Natural killer cell (primary cell): Measurements from ENCODE around the gene WDR37. TPM values are rescaled to one million over a fixed set of nuclear protein-coding genes. Genes with fewer than 3 reads are reported as not detected.

Experiments
- ATAC-seq, 3 donors: fragments of 150-1000 bp in 2 of 3; fragments of 200-7000 bp in 1 of 3; cut with Tn5 transposase; 1 replicate in 1 of 3; 2 replicates in 2 of 3; pipeline ENCODE4 v1.10.0; 2021; ENCODE audit warnings: mild to moderate bottlenecking in 2 of 3, moderate library complexity in 2 of 3
- DNase-seq, 2 donors: peaks; one replicate each; pipeline versions ENCODE4 v3.0.0 to v3.0.0-alpha.2; 2013 to 2021; ENCODE audit warnings: mixed read lengths in 1 of 2
- H3K27ac ChIP-seq: one replicate; pipeline ENCODE4 v1.5.1; 2013; ENCODE audit warnings: mild to moderate bottlenecking, low read length
- H3K27me3 ChIP-seq: one replicate; pipeline ENCODE4 v1.6.1; 2013; ENCODE audit warnings: low read length; ENCODE audit not compliant: control insufficient read depth, insufficient read depth
- H3K36me3 ChIP-seq: one replicate; pipeline ENCODE4 v1.6.1; 2013; ENCODE audit warnings: low read length; ENCODE audit not compliant: control insufficient read depth, insufficient read depth
- H3K4me1 ChIP-seq: one replicate; pipeline ENCODE4 v1.6.1; 2013; ENCODE audit warnings: low read length; ENCODE audit not compliant: control insufficient read depth, insufficient read depth
- H3K4me3 ChIP-seq: one replicate; pipeline ENCODE4 v1.5.1; 2013; ENCODE audit warnings: low read length
- H3K9me3 ChIP-seq: one replicate; pipeline ENCODE4 v1.6.1; 2013; ENCODE audit warnings: low read length; ENCODE audit not compliant: control insufficient read depth, insufficient read depth
- H3K27ac Mint-ChIP-seq, 2 donors: one replicate each; pipeline ENCODE4 v1.8.0; 2022; ENCODE audit warnings: mild to moderate bottlenecking in 2 of 2, mixed read lengths in 2 of 2, moderate library complexity in 1 of 2
- H3K27me3 Mint-ChIP-seq, 2 donors: one replicate each; pipeline ENCODE4 v1.8.0; 2022; ENCODE audit warnings: low read depth in 2 of 2, mixed read lengths in 2 of 2
- H3K36me3 Mint-ChIP-seq: one replicate; pipeline ENCODE4 v1.8.0; 2022; ENCODE audit warnings: mixed read lengths
- H3K4me1 Mint-ChIP-seq, 2 donors: one replicate each; pipeline ENCODE4 v1.8.0; 2022; ENCODE audit warnings: mixed read lengths in 2 of 2
- H3K4me3 Mint-ChIP-seq: one replicate; pipeline ENCODE4 v1.8.0; 2022; ENCODE audit warnings: mild to moderate bottlenecking, moderate library complexity, mixed read lengths
- H3K9me3 Mint-ChIP-seq, 2 donors: one replicate each; pipeline ENCODE4 v1.8.0; 2022; ENCODE audit warnings: mixed read lengths in 2 of 2
- CTCF ChIP-seq: fragments of 200-600 bp; IDR thresholded peaks from one replicate; pipeline ENCODE4 v1.8.0; 2022; ENCODE audit warnings: antibody characterized with exemption
- WGBS: methylation state at CpG from one replicate; pipeline ENCODE4 v1.1.7; 2013; ENCODE audit warnings: missing lambda C conversion rate; ENCODE audit not compliant: insufficient coverage; 5-methylcytosine and 5-hydroxymethylcytosine counted together
- intact Hi-C: fragments of 100-400 bp; cut with micrococcal nuclease; formaldehyde crosslinking; loops from one replicate; pipeline ENCODE4 v1.14.2; 2022
- total RNA-seq, 4 donors: library from RNA; stranded (reverse); fragments of 120-200 nt in 1 of 4; gene quantifications; one replicate each; pipeline versions ENCODE4 v1.2.3 to v1.2.4, GENCODE V29; 2013 to 2022

Gene WDR37
- total RNA-seq, 3 donors from 2014 or later (not counting 1 experiment from before 2014, with no cell fraction given): 56.3 to 59.6 (median 57.6) TPM

DNA sequence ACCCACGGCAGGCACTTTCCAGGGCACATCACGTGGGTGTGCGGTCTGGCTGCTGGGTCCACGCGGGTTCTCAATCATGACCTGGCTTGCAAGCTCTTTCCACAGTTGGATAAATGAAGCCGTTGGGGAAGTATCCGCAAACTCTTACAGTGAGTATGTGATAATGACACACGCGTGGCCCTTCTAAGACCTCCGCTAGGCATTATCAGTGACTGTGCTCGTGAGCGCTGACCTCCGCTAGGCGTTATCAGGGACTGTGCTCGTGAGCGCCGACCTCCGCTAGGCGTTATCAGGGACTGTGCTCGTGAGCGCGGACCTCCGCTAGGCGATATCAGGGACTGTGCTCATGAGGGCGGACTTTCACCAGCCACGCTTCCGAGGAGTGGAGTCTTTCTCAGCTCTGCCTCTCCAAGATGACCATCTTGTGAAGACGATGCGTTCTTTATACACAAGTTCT lies 107.0 kb downstream of the WDR37 start:
- no peaks in the 10 kb centered on the region for H3K4me1 Mint-ChIP-seq
- WGBS: 90% methylated on average over 29 of the region's 29 CpGs
- Histone ChIP-seq H3K4me1 (no peaks in the 10 kb centered on the region), H3K9me3 (no peaks in the 10 kb centered on the region), H3K36me3 (no peaks in the 10 kb centered on the region), H3K27me3 (no peaks in the 10 kb centered on the region), H3K27ac (no peak overlapping the region), H3K4me3 (no peak overlapping the region)
- intact Hi-C loops: no loop called here
- TF ChIP-seq CTCF: no peak
- peaks cover 7 to 11% of the 10 kb centered on the region in 2 donors for H3K27me3 Mint-ChIP-seq
- H3K9me3 Mint-ChIP-seq: no peaks in the 10 kb centered on the region
- no peak overlapping the region for H3K4me3 Mint-ChIP-seq
- H3K36me3 Mint-ChIP-seq: no peaks in the 10 kb centered on the region
- no peak for DNase-seq
- no peak for ATAC-seq
- no peak overlapping the region for H3K27ac Mint-ChIP-seq

DNA sequence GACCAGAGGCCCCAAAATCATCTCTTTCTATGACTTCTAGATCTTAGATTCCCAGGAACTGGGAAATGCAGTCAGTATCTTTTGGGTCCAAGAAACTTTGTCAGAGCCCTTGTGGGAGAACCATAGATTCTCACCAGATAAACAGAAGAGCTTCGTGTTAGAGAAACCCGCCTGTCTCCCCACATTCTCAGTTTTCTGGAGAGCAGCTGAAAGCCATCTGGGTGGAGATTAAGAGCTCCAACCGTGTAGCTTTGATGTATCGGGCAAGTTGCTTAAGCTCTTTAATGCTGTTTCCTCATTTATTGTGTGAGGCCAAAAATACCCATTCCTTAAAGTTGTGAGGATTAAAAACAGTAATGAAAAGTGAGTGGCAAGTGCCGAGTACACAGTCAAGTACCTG lies 107.6 kb downstream of the WDR37 start:
- Mint-ChIP-seq H3K36me3 (no peaks in the 10 kb centered on the region), H3K4me3 (no peak overlapping the region), H3K27me3 (peaks cover 5 to 14% of the 10 kb centered on the region in 2 donors), H3K4me1 (no peaks in the 10 kb centered on the region), H3K9me3 (no peaks in the 10 kb centered on the region), H3K27ac (no peak overlapping the region)
- 80% methylated on average over 4 of the region's 5 CpGs for WGBS
- Histone ChIP-seq H3K27ac (no peak overlapping the region), H3K27me3 (no peaks in the 10 kb centered on the region), H3K4me1 (no peaks in the 10 kb centered on the region), H3K36me3 (no peaks in the 10 kb centered on the region), H3K9me3 (no peaks in the 10 kb centered on the region), H3K4me3 (no peak overlapping the region)
- DNase-seq: no peak
- ATAC-seq: no peak
- intact Hi-C loops: no loop called here
- TF ChIP-seq CTCF: no peak

- Mint-ChIP-seq H3K9me3 (no peaks in the 10 kb centered on the region), H3K4me3 (no peak overlapping the region), H3K27ac (no peak overlapping the region), H3K36me3 (no peaks in the 10 kb centered on the region), H3K4me1 (no peaks in the 10 kb centered on the region), H3K27me3 (peaks cover 5 to 14% of the 10 kb centered on the region in 2 donors)
- no peaks in the 10 kb centered on the region for H3K27me3 ChIP-seq
- no peak overlapping the region for H3K27ac ChIP-seq
- TF ChIP-seq CTCF: no peak
- DNase-seq (no peak), ATAC-seq (no peak)
- no peak overlapping the region for H3K4me3 ChIP-seq
- H3K9me3 ChIP-seq: no peaks in the 10 kb centered on the region
- no peaks in the 10 kb centered on the region for H3K4me1 ChIP-seq
- no peaks in the 10 kb centered on the region for H3K36me3 ChIP-seq
- 88% methylated on average over 15 of the region's 15 CpGs for WGBS
- intact Hi-C loops: no loop called here
Measured at GRCh38 chr10:1166101-1166827, 110.1 kb downstream of the WDR37 start.

DNA sequence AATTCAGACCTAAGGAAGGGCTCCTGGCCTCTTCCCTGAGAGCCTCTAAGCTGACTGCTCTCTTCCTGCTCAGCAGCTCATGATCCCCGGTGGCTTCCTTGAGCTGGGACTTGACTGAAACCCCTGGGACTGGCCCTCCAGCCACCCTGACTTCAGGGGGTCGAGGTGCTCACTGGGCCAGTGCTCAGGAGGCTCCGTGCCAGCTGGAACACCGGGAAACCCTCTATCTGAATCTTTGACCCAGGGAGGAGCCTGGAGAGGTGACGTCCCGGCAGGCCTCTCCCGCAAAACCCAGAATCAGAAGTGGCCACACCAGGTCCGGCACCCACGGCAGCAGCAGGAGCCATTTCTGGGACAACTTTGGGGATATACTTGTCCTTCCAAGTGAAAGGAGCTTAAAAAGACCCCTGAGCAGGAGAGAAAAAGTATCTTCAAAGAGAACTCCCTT lies 110.7 kb downstream of the WDR37 start:
- ATAC-seq: no peak
- H3K27me3 Mint-ChIP-seq: peaks cover 5 to 14% of the 10 kb centered on the region in 2 donors
- H3K27ac Mint-ChIP-seq: no peak overlapping the region
- no peaks in the 10 kb centered on the region for H3K9me3 ChIP-seq
- no peak overlapping the region for H3K27ac ChIP-seq
- no peaks in the 10 kb centered on the region for H3K36me3 Mint-ChIP-seq
- intact Hi-C loops: no loop called here
- no peaks in the 10 kb centered on the region for H3K4me1 Mint-ChIP-seq
- WGBS: 88% methylated on average over 9 of the region's 9 CpGs
- no peak for TF ChIP-seq CTCF
- no peaks in the 10 kb centered on the region for H3K4me1 ChIP-seq
- H3K9me3 Mint-ChIP-seq: no peaks in the 10 kb centered on the region
- H3K36me3 ChIP-seq: no peaks in the 10 kb centered on the region
- H3K4me3 Mint-ChIP-seq: no peak overlapping the region
- H3K27me3 ChIP-seq: no peaks in the 10 kb centered on the region
- no peak overlapping the region for H3K4me3 ChIP-seq
- no peak for DNase-seq
